ENCODE data around the gene PRKCH. TPM values are rescaled to one million over a fixed set of nuclear protein-coding genes. Genes with fewer than 3 reads are reported as not detected.

The PRKCH gene
- polyA plus RNA-seq, 4 donors = 5.9 to 17.3 (median 12.9) TPM

DNA sequence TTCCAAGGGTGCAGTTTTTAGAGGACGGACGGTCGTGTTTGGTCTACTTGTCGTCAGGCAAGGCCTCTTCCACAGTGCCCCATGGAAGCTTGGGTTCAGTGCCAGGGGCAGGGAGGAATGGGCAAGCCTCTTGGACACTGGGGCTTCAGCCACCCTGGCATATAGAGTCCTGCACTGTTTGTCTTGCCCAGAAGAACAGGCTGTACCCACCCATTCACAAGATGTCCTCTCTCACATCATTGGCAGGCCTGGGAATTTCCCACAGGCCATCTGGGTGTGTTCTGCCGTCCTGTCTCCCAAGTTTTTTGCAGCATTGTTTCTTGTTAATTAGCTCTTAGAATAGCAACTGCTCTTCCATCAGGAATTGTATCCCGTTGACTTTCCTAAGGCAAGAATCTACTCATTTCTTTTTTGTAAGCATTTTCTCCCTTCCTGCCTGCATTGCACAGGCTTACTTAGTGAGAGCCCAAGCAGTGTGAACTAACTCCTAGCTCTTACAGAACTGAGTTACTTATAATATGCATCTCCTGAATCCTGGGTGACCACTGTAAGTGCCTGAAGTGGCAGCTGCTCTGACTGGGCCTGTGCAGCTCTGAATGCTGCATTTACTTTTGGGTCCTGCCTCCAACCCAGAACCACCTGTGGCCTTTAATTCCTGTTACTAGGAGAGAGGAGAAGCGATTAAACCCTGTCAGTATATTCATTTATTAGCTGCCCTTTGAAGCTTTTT, 224.5 kb downstream of the PRKCH start:
- DNase-seq (no peak), FAIRE-seq (no peak)
- H3K27ac ChIP-seq (ENCODE audit: low read depth in 1 of 3, low read length in 2 of 3) = peak overlapping the region in 1 of 3 donors; percentile 60
- WGBS, 3 donors = 76 to 86% (median 80%) methylated on average over 7 of the region's 7 CpGs
- peaks cover 0 to 6% (median 0%) of the 10 kb centered on the region in 3 donors for H3K4me1 ChIP-seq (ENCODE audit: control insufficient read depth in 3 of 3, insufficient read depth in 2 of 3, low read depth in 1 of 3, low read length in 2 of 3)
- H3K36me3 ChIP-seq (ENCODE audit: control insufficient read depth in 3 of 3, insufficient read depth in 2 of 3, low read depth in 1 of 3, low read length in 3 of 3) = peaks cover 0 to 7% (median 2%) of the 10 kb centered on the region in 3 donors
- no peaks in the 10 kb centered on the region for H3K9me3 ChIP-seq (ENCODE audit: control insufficient read depth in 2 of 2, insufficient read depth in 1 of 2, low read depth in 1 of 2, low read length in 1 of 2)
- no peaks in the 10 kb centered on the region for H3K27me3 ChIP-seq (ENCODE audit: control insufficient read depth in 3 of 3, insufficient read depth in 3 of 3, low read length in 3 of 3)
- H3K4me3 ChIP-seq (ENCODE audit: low read depth in 1 of 3, low read length in 3 of 3) = no peak overlapping the region

- FAIRE-seq (no peak), DNase-seq (no peak)
- Histone ChIP-seq H3K4me1 (ENCODE audit: control insufficient read depth in 3 of 3, insufficient read depth in 2 of 3, low read depth in 1 of 3, low read length in 2 of 3) (peaks cover 4 to 11% (median 5%) of the 10 kb centered on the region in 3 donors), H3K9me3 (ENCODE audit: control insufficient read depth in 2 of 2, insufficient read depth in 1 of 2, low read depth in 1 of 2, low read length in 1 of 2) (no peaks in the 10 kb centered on the region), H3K27ac (ENCODE audit: low read depth in 1 of 3, low read length in 2 of 3) (peak overlapping the region in 1 of 3 donors; percentile 4), H3K27me3 (ENCODE audit: control insufficient read depth in 3 of 3, insufficient read depth in 3 of 3, low read length in 3 of 3) (no peaks in the 10 kb centered on the region), H3K4me3 (ENCODE audit: low read depth in 1 of 3, low read length in 3 of 3) (no peak overlapping the region), H3K36me3 (ENCODE audit: control insufficient read depth in 3 of 3, insufficient read depth in 2 of 3, low read depth in 1 of 3, low read length in 3 of 3) (peaks cover 0 to 7% (median 2%) of the 10 kb centered on the region in 3 donors)
- WGBS, 3 donors = 84 to 92% (median 89%) methylated on average over 14 of the region's 14 CpGs
These were observed 226.0 kb downstream of the PRKCH start for GRCh38 chr14:61547186-61548069.

- Histone ChIP-seq H3K9me3 (ENCODE audit: control insufficient read depth in 2 of 2, insufficient read depth in 1 of 2, low read depth in 1 of 2, low read length in 1 of 2) (no peaks in the 10 kb centered on the region), H3K4me1 (ENCODE audit: control insufficient read depth in 3 of 3, insufficient read depth in 2 of 3, low read depth in 1 of 3, low read length in 2 of 3) (peaks cover 5 to 22% (median 10%) of the 10 kb centered on the region in 3 donors), H3K4me3 (ENCODE audit: low read depth in 1 of 3, low read length in 3 of 3) (no peak overlapping the region), H3K27me3 (ENCODE audit: control insufficient read depth in 3 of 3, insufficient read depth in 3 of 3, low read length in 3 of 3) (no peaks in the 10 kb centered on the region), H3K36me3 (ENCODE audit: control insufficient read depth in 3 of 3, insufficient read depth in 2 of 3, low read depth in 1 of 3, low read length in 3 of 3) (peaks cover 0 to 7% (median 2%) of the 10 kb centered on the region in 3 donors), H3K27ac (ENCODE audit: low read depth in 1 of 3, low read length in 2 of 3) (no peak overlapping the region)
- FAIRE-seq (no peak), DNase-seq (no peak)
- 68 to 75% (median 73%) methylated on average over 2 of the region's 2 CpGs for WGBS, 3 donors
These were observed 228.0 kb downstream of the PRKCH start for GRCh38 chr14:61549425-61549824.

GRCh38 chr14:61551384-61551783, 230.0 kb downstream of the PRKCH start:
- Histone ChIP-seq H3K4me3 (ENCODE audit: low read depth in 1 of 3, low read length in 3 of 3) (no peak overlapping the region), H3K27me3 (ENCODE audit: control insufficient read depth in 3 of 3, insufficient read depth in 3 of 3, low read length in 3 of 3) (no peaks in the 10 kb centered on the region), H3K36me3 (ENCODE audit: control insufficient read depth in 3 of 3, insufficient read depth in 2 of 3, low read depth in 1 of 3, low read length in 3 of 3) (peaks cover 0 to 7% (median 2%) of the 10 kb centered on the region in 3 donors), H3K4me1 (ENCODE audit: control insufficient read depth in 3 of 3, insufficient read depth in 2 of 3, low read depth in 1 of 3, low read length in 2 of 3) (peaks cover 5 to 22% (median 11%) of the 10 kb centered on the region in 3 donors), H3K27ac (ENCODE audit: low read depth in 1 of 3, low read length in 2 of 3) (no peak overlapping the region), H3K9me3 (ENCODE audit: control insufficient read depth in 2 of 2, insufficient read depth in 1 of 2, low read depth in 1 of 2, low read length in 1 of 2) (no peaks in the 10 kb centered on the region)
- FAIRE-seq (no peak), DNase-seq (no peak)
- WGBS, 3 donors = 93 to 95% (median 95%) methylated on average over 3 of the region's 3 CpGs

GRCh38 chr14:61552241-61552640, 230.9 kb downstream of the PRKCH start:
- H3K9me3 ChIP-seq (ENCODE audit: control insufficient read depth in 2 of 2, insufficient read depth in 1 of 2, low read depth in 1 of 2, low read length in 1 of 2) = no peaks in the 10 kb centered on the region
- H3K27me3 ChIP-seq (ENCODE audit: control insufficient read depth in 3 of 3, insufficient read depth in 3 of 3, low read length in 3 of 3) = no peaks in the 10 kb centered on the region
- peaks cover 5 to 22% (median 11%) of the 10 kb centered on the region in 3 donors for H3K4me1 ChIP-seq (ENCODE audit: control insufficient read depth in 3 of 3, insufficient read depth in 2 of 3, low read depth in 1 of 3, low read length in 2 of 3)
- H3K36me3 ChIP-seq (ENCODE audit: control insufficient read depth in 3 of 3, insufficient read depth in 2 of 3, low read depth in 1 of 3, low read length in 3 of 3) = peaks cover 0 to 7% (median 2%) of the 10 kb centered on the region in 3 donors
- no peak overlapping the region for H3K4me3 ChIP-seq (ENCODE audit: low read depth in 1 of 3, low read length in 3 of 3)
- FAIRE-seq (no peak), DNase-seq (no peak)
- H3K27ac ChIP-seq (ENCODE audit: low read depth in 1 of 3, low read length in 2 of 3) = peak overlapping the region; percentile 73 to 95 (median 80)
- WGBS, 3 donors = 47 to 65% (median 63%) methylated on average over 4 of the region's 4 CpGs

DNA sequence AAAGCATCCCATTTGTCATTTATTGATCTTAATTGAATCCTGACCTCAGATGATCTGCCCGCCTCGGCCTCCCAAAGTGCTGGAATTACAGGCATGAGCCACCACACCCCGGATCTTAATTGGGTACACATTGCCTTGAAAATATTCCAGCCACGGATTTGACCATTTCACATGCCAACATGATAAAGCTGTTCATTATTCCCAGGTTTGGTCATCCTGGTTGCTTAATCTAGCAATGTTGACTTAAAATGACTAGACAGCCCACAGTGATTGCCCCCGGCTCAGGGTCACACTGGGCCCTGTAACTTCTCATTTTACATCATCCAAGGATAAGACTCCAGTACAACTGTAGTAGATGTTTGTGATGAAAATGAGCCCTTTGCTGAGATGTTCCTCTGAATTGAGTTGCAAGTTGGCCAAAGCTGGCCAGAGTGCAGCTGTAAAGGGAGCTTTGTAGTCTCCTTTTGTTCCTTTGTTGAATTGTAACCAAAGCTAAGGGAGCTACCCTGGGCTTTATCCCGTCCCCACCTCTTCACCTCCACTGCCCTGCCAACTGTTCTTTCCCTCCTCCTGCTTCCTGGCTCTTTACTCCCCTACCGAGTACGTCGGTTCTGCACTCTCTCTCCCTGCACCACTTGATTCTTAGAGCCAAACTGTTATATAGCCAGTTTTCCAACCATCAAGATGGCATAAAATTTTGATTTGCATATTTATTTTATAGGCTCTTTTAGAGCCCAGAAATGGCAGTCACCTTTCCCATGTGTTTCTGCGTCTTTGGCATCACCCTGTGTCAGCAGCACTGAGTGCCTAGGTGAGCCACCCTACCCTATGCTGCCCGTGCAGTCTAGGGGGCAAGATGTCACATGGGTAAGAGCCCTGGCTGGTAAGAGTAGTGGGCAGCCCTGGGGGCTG, 232.6 kb downstream of the PRKCH start:
- Histone ChIP-seq H3K4me3 (ENCODE audit: low read depth in 1 of 3, low read length in 3 of 3) (no peak overlapping the region), H3K27me3 (ENCODE audit: control insufficient read depth in 3 of 3, insufficient read depth in 3 of 3, low read length in 3 of 3) (no peaks in the 10 kb centered on the region), H3K27ac (ENCODE audit: low read depth in 1 of 3, low read length in 2 of 3) (peak overlapping the region in 2 of 3 donors; percentile 80 to 95), H3K9me3 (ENCODE audit: control insufficient read depth in 2 of 2, insufficient read depth in 1 of 2, low read depth in 1 of 2, low read length in 1 of 2) (no peaks in the 10 kb centered on the region), H3K36me3 (ENCODE audit: control insufficient read depth in 3 of 3, insufficient read depth in 2 of 3, low read depth in 1 of 3, low read length in 3 of 3) (no peaks in the 10 kb centered on the region), H3K4me1 (ENCODE audit: control insufficient read depth in 3 of 3, insufficient read depth in 2 of 3, low read depth in 1 of 3, low read length in 2 of 3) (peaks cover 5 to 29% (median 11%) of the 10 kb centered on the region in 3 donors)
- WGBS, 3 donors = 55 to 73% (median 66%) methylated on average over 11 of the region's 11 CpGs
- DNase-seq (peak in 1 of 2 donors; percentile 66), FAIRE-seq (no peak)

DNA sequence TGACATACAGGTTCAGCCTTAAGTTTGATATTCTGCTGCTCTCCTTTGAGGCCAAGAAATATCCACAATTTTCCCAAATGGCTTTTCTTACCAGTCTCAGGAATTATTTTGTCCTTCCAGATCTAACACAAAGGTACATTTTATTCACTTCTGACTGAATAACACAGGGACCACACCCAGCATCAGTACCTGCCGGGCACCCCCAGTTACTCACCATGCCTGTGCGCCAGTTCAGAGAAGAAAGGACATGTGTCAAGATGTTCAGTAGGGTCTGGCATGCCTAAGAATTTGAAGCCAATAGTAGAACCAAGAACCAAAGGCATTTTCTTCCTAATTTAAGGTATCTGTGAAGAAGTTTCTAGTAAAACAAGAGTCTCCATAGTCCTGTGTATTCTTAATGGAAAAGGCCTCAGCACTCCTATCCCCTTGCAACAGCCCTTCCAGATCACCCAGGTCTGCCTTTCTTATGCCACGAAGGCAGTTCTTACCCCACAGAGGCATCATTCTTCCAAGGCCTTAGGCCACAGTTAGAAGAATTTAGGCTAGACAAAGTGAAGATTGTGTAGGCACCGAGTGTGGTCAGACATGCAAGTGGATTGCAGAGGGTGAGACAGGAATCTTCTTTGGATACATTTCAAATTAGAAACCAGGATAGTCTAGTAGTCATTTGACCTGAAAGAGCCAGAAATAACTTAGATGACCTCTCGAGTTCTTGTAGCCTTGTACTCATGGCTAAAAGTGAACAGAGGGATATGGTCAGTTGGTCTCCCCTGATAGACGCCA, 233.9 kb downstream of the PRKCH start:
- Histone ChIP-seq H3K27ac (ENCODE audit: low read depth in 1 of 3, low read length in 2 of 3) (no peak overlapping the region), H3K9me3 (ENCODE audit: control insufficient read depth in 2 of 2, insufficient read depth in 1 of 2, low read depth in 1 of 2, low read length in 1 of 2) (no peaks in the 10 kb centered on the region), H3K4me1 (ENCODE audit: control insufficient read depth in 3 of 3, insufficient read depth in 2 of 3, low read depth in 1 of 3, low read length in 2 of 3) (peaks cover 5 to 34% (median 11%) of the 10 kb centered on the region in 3 donors), H3K4me3 (ENCODE audit: low read depth in 1 of 3, low read length in 3 of 3) (no peak overlapping the region), H3K36me3 (ENCODE audit: control insufficient read depth in 3 of 3, insufficient read depth in 2 of 3, low read depth in 1 of 3, low read length in 3 of 3) (no peaks in the 10 kb centered on the region), H3K27me3 (ENCODE audit: control insufficient read depth in 3 of 3, insufficient read depth in 3 of 3, low read length in 3 of 3) (no peaks in the 10 kb centered on the region)
- FAIRE-seq (no peak), DNase-seq (no peak)
- WGBS, 3 donors = 78 to 79% (median 78%) methylated on average over 6 of the region's 6 CpGs

Measured in small intestine (tissue), 7 donors.